Activated CD4-positive, alpha-beta T cell treated with anti-CD3 and anti-CD28 coated beads, Interleukin-2, amount 50 U/mL, for 1 hour (primary cell): Measurements from ENCODE around the gene BYSL.

ENCODE experiments used
- DNase-seq: peaks from one replicate; pipeline ENCODE4 v3.0.0-alpha.2; 2020

The BYSL gene

DNA sequence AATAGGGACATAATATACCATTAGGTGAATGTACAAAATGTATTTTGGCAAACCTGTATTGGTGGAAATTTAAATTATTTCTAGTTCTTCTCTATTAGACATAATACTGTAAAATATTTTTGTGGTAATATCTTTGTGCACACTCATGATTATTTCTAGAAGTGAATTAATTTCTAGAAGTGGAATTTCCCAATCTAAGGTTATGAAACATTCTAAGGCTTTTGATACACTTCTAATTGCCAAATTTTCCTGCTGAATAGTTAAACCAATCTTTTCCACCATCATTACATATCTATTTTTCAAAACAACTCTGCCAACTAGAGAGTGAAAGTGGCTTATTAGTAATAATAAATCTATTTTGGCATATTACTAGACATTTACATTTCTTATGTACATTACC lies 22.2 kb downstream of the BYSL start:
- no peak for DNase-seq

- no peak for DNase-seq
Measured at GRCh38 chr6:41947581-41948220, 26.4 kb downstream of the BYSL start.

- DNase-seq, result no peak
Measured at GRCh38 chr6:41954668-41955067, 33.4 kb downstream of the BYSL start.

DNA sequence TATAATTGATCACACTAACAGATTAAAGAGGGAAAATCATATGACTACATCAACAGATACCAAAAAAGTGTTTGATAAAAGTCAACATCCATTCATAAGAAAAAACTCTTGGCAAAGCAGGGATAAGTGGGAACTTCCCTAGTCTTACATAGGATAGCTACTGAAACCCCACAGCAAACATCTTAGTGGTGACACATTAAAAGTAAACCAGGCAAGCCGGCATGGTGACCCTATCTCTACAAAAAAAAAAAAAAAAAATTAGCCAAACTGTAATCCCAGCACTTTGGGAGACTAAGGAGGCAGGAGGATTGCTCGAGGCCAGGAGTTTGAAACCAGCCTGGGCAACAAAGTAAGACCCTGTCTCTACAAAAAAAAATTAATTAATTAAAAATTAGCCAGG lies 34.1 kb downstream of the BYSL start:
- no peak for DNase-seq

GRCh38 chr6:41957117-41957516 lies 35.8 kb downstream of the BYSL start:
- no peak for DNase-seq

- DNase-seq, result no peak
Measured at GRCh38 chr6:41958022-41958856, 36.9 kb downstream of the BYSL start.

GRCh38 chr6:41960028-41960427 lies 38.7 kb downstream of the BYSL start:
- DNase-seq, result no peak

GRCh38 chr6:41963371-41963770 lies 42.1 kb downstream of the BYSL start:
- no peak for DNase-seq

DNA sequence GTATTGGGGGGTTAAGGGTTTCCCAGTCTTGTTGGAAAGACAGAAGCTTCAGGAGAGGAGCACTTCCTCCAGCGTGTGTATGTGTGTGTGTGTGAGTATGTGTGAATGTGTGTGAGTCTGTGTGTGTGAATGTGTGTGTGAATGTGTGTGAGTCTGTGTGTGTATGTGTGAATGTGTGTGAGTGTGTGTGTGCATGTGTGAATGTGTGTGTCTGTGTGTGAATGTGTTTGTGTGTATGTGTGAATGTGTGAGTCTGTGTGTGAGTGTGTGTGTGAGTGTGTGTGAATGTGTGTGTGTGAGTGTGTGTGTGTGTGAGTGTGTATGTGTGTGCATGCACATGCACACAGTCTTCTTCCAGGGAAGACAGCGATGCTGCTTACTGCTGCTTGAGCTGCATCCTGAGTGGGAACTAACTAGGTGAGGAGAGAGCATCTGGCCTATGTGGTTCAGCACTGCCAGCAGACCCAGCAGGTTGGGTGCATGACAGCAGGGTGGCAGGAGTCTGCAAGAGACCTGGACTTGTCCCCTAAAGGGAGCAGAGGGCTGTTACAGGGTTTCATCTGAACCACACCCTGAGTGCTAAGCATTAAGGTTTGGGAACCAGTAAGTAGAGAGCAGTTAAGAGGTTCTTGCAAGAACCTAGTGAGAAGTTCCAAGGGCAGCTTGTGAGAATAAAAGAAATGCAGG lies 43.0 kb downstream of the BYSL start:
- no peak for DNase-seq

DNA sequence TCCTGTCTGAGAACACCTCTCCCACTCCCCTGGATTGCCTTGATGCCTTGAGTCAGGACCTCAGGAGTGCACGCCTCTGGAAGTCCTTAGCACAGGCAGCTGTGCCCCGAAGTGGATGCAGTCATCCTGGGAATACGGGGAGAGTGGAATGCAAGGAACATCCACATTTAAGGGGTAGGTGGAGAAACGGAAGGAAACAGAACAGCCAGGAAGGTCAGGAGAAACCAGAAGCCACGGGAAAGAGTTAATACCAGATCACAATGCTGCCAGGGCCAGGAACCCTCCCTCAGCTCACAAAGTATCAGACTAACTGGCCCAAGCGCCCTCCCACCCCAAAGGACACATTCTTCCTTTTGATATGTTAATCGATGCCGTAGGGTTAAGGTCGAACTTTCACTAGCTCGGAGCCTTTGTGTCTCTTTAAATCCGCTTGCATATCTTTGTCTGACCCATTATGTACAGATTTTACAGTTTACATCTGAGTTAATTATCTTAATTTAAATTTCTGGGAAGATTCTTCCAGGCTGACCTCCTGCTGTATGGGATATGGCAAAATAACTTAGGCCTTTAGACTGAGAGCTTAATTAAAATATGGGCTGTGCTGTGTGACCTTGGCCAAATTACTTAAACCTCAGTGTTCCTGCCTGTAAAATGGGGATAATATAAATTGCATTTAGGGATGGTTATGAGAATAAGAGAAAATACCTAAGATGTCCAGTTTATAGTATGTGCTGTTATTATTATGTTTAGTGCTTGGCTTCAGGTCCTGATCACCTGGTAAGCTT lies 44.3 kb downstream of the BYSL start:
- no peak for DNase-seq

GRCh38 chr6:41966214-41966920 lies 45.1 kb downstream of the BYSL start:
- no peak for DNase-seq

- no peak for DNase-seq
Measured at GRCh38 chr6:41966961-41967311, 45.6 kb downstream of the BYSL start.

GRCh38 chr6:41967312-41968287 lies 46.3 kb downstream of the BYSL start:
- DNase-seq, result no peak

GRCh38 chr6:41970436-41970846 lies 49.1 kb downstream of the BYSL start:
- DNase-seq, result no peak

GRCh38 chr6:41972826-41973225 lies 51.5 kb downstream of the BYSL start:
- DNase-seq, result no peak

- DNase-seq, result no peak
Measured at GRCh38 chr6:41974281-41974825, 53.1 kb downstream of the BYSL start.

DNA sequence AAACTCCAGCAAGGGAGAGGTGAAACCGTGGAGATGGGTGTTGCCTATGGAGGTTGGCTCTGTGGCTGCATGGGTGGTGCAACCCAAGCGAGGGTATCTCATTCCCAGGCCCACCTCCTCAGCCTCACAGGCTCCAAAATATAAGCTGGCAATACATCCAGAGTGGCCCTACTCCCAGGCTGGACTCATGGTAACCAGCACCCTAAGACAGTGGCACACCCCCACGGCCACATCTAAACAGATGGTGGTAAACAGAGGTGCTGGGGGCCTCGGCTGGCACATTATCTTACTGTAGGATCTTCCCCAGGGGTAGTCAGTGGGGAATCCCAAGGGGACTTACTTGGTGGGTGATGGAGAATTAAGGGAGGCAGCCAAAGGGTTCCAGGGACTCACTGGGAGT lies 54.0 kb downstream of the BYSL start:
- DNase-seq, result no peak

GRCh38 chr6:41976794-41977484 lies 55.6 kb downstream of the BYSL start:
- no peak for DNase-seq
